OCI-LY1 (cell line): ENCODE data around the gene C11orf24.

Source experiments
- H2AFZ ChIP-seq: fragments of 200-600 bp; sonication (generic), shearing (Covaris generic); 2 replicates; pipeline ENCODE4 v1.6.0; 2014; ENCODE audit warnings: antibody characterized with exemption, mild to moderate bottlenecking, low read length
- H3F3A ChIP-seq: fragments of 200-600 bp; sonication (generic), shearing (Covaris generic); 2 replicates; pipeline ENCODE4 v1.6.0; 2014; ENCODE audit warnings: mild to moderate bottlenecking, antibody characterized with exemption, low read length, moderate library complexity; ENCODE audit not compliant: insufficient read depth
- H3K27ac ChIP-seq: fragments of 200-600 bp; sonication (generic); 2 replicates; pipeline ENCODE4 v1.5.1; 2014; ENCODE audit warnings: low read length, mixed run types, mild to moderate bottlenecking, low read depth; ENCODE audit not compliant: poor library complexity, severe bottlenecking
- H3K27me3 ChIP-seq: fragments of 200-600 bp; sonication (generic); 2 replicates; pipeline ENCODE4 v1.6.0; 2014; ENCODE audit warnings: antibody characterized with exemption, mild to moderate bottlenecking, low read length, moderate library complexity; ENCODE audit not compliant: insufficient read depth
- H3K36me3 ChIP-seq: fragments of 200-600 bp; sonication (generic); 2 replicates; pipeline ENCODE4 v1.6.1; 2014; ENCODE audit warnings: mild to moderate bottlenecking, antibody characterized with exemption, low read length, moderate library complexity, mixed read lengths; ENCODE audit not compliant: insufficient read depth
- H3K4me1 ChIP-seq: fragments of 200-600 bp; sonication (generic); 2 replicates; pipeline ENCODE4 v1.5.1; 2014; ENCODE audit warnings: mild to moderate bottlenecking, low read length, moderate library complexity; ENCODE audit not compliant: insufficient read depth, severe bottlenecking
- H3K4me2 ChIP-seq: fragments of 200-600 bp; sonication (generic), shearing (Covaris generic); 2 replicates; pipeline ENCODE4 v1.6.1; 2014; ENCODE audit warnings: low read length
- H3K4me3 ChIP-seq: fragments of 200-600 bp; sonication (generic); 2 replicates; pipeline ENCODE4 v1.5.1; 2014; ENCODE audit warnings: low read length, low read depth, mild to moderate bottlenecking, mixed read lengths; ENCODE audit not compliant: poor library complexity, severe bottlenecking
- H3K79me2 ChIP-seq: fragments of 200-600 bp; shearing (Covaris generic); 2 replicates; pipeline ENCODE4 v1.6.1; 2016; ENCODE audit warnings: mixed run types, low read length, mixed read lengths; ENCODE audit not compliant: insufficient read depth
- H3K9ac ChIP-seq: fragments of 200-600 bp; sonication (generic), shearing (Covaris generic); 2 replicates; pipeline ENCODE4 v1.6.1; 2014; ENCODE audit warnings: mild to moderate bottlenecking, low read length, mixed read lengths
- H3K9me2 ChIP-seq: fragments of 200-600 bp; sonication (generic), shearing (Covaris generic); 2 replicates; pipeline ENCODE4 v1.6.1; 2014; ENCODE audit warnings: low read depth, mild to moderate bottlenecking, low read length, mixed read lengths
- H3K9me3 ChIP-seq: fragments of 200-600 bp; shearing (Covaris generic); 2 replicates; pipeline ENCODE4 v1.6.1; 2014; ENCODE audit warnings: low read length, mixed read lengths
- H4K20me1 ChIP-seq: fragments of 200-600 bp; sonication (generic), shearing (Covaris generic); 2 replicates; pipeline ENCODE4 v1.6.0; 2016; ENCODE audit warnings: mild to moderate bottlenecking, low read length; ENCODE audit not compliant: insufficient read depth
- EZH2 ChIP-seq: fragments of 200-600 bp; sonication (generic), shearing (Covaris generic); IDR thresholded peaks from 2 replicates; pipeline ENCODE4 v1.8.0; 2017; ENCODE audit warnings: borderline replicate concordance, mixed run types, mild to moderate bottlenecking, antibody characterized with exemption, low read length, moderate library complexity, mixed read lengths
- TF ChIP-seq, protein P1 (sequence below): fragments of 200-600 bp; sonication (generic), shearing (Covaris generic); IDR thresholded peaks from 2 replicates; pipeline ENCODE4 v1.5.1; 2017; ENCODE audit warnings: mild to moderate bottlenecking, antibody characterized with exemption, low read length, moderate library complexity, mixed read lengths

The C11orf24 gene

DNA sequence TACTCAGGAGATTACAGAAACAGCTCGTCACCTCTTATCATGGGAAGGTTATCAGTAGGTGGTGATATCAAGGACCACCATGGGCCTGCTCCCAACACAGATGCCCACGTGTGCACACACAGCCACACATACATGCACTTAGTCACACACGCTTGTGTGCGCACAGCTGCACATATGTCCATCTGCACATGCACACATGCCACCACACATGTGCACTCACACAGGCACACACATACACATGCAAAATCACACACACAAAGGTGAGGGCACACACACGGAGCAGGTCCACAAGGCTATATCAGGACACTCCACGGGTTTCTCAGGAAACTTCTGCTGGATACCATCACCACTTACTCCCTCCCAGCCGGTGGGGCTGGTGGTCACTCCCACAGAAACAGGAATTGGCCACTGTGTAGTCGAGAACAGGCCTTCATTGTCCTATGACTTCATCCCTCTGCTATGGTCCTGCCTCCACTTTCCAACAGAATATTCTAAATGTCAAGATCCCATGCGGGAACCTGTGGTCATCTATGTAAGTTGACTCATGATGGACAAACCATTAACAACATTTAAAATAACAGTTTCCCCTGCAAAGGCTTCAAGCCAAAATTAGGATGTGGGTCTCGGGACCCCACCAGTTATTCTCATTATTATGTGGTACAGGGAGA lies 2.2 kb downstream of the C11orf24 start:
- Histone ChIP-seq H3K27ac (peak overlapping the region; percentile 8), H2AFZ (no peak overlapping the region), H3K4me2 (peak overlapping the region; percentile 85)

DNA sequence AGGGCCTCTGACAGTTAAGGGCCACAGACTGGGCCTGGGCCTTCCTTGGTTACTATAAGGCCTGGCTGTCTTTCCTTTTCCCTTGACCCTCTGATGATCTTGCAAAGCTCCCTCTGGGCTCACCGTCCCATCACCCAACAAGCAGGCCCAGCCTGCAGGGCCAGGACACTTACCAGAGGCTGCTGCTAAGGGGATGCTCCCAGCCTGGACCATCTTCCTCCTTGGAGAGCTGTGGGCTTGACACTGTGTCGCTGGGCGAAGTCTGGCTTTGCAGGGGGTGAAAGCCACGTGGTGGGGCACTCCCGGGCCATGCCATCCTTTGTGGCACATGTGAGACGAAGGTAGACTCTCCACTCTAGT lies 3.9 kb downstream of the C11orf24 start:
- no peaks in the 10 kb centered on the region for H4K20me1 ChIP-seq
- H3F3A ChIP-seq: peaks cover 6% of the 10 kb centered on the region; the same call in 1 of the 2 replicates
- H3K9me2 ChIP-seq: no peaks in the 10 kb centered on the region
- TF ChIP-seq, protein P1, sequence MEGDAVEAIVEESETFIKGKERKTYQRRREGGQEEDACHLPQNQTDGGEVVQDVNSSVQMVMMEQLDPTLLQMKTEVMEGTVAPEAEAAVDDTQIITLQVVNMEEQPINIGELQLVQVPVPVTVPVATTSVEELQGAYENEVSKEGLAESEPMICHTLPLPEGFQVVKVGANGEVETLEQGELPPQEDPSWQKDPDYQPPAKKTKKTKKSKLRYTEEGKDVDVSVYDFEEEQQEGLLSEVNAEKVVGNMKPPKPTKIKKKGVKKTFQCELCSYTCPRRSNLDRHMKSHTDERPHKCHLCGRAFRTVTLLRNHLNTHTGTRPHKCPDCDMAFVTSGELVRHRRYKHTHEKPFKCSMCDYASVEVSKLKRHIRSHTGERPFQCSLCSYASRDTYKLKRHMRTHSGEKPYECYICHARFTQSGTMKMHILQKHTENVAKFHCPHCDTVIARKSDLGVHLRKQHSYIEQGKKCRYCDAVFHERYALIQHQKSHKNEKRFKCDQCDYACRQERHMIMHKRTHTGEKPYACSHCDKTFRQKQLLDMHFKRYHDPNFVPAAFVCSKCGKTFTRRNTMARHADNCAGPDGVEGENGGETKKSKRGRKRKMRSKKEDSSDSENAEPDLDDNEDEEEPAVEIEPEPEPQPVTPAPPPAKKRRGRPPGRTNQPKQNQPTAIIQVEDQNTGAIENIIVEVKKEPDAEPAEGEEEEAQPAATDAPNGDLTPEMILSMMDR: no peak
- TF ChIP-seq EZH2: no peak
- H3K4me2 ChIP-seq: no peak overlapping the region
- no peaks in the 10 kb centered on the region for H3K27me3 ChIP-seq
- no peaks in the 10 kb centered on the region for H3K9me3 ChIP-seq
- H3K4me3 ChIP-seq: no peak overlapping the region
- H3K9ac ChIP-seq: no peak overlapping the region
- peaks cover 57% of the 10 kb centered on the region for H3K4me1 ChIP-seq
- H3K79me2 ChIP-seq: no peaks in the 10 kb centered on the region
- peak overlapping the region; percentile 99 for H3K27ac ChIP-seq
- H3K36me3 ChIP-seq: peaks cover 48% of the 10 kb centered on the region
- H2AFZ ChIP-seq: no peak overlapping the region

More for the DNA sequence above, 2.2 kb downstream of the C11orf24 start:
- peaks cover 64% of the 10 kb centered on the region for H3K4me1 ChIP-seq
- H3K79me2 ChIP-seq: no peaks in the 10 kb centered on the region
- H3F3A ChIP-seq: peaks cover 9% of the 10 kb centered on the region; the same call in 1 of the 2 replicates
- no peaks in the 10 kb centered on the region for H3K9me3 ChIP-seq
- no peak overlapping the region for H3K4me3 ChIP-seq
- H3K27me3 ChIP-seq: no peaks in the 10 kb centered on the region
- TF ChIP-seq, protein P1: no peak
- no peak for TF ChIP-seq EZH2
- H3K9ac ChIP-seq: no peak overlapping the region
- H3K9me2 ChIP-seq: no peaks in the 10 kb centered on the region
- H3K36me3 ChIP-seq: peaks cover 33% of the 10 kb centered on the region
- H4K20me1 ChIP-seq: no peaks in the 10 kb centered on the region

DNA sequence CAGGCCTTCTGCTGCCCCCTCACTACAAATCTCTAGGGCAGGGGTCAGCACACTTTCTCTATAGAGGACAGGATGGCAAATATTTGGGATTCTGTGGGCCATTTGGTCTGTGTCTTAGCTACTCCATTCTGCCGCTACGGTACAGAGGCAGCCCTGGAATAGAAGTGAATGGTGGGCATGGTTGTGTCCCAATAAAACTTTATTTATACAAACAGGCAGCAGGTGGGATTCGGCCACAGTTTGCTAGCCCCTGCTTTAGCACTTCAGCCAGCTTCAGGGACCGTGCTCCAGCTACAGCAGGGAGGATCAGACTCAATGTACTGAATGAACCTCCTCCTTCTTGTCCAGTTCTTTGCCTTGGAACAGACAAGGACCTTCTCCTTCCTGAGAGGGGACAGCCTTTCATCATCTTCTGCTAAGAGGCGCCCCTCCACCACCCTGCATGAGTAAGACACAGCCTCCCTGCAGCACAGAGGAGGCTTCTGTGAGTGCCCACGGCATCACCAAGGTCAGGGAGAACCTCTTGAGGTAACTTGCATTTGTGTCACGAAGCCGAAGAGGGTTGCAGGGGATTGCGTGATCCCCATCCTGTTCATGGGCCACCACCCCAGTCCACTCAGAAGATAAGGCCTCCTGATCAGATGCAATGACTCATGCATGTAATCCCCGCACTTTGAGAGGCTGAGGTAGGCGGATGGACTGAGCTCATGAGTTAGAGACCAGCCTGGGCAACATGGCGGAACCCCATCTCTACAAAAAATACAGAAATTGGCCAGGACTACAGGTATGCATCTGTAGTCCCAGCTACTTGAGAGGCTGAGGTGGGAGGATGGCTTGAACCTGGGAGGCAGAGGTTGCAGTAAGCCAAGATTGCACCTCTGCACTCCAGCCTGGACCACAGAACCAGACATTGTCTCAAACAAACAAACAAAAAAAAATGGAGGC lies 4.6 kb downstream of the C11orf24 start:
- H3K27me3 ChIP-seq: no peaks in the 10 kb centered on the region
- H4K20me1 ChIP-seq: no peaks in the 10 kb centered on the region
- TF ChIP-seq, protein P1: no peak
- TF ChIP-seq EZH2: no peak
- H3K9ac ChIP-seq: peak overlapping the region; percentile 68
- no peaks in the 10 kb centered on the region for H3K9me2 ChIP-seq
- peak overlapping the region; percentile 33 for H3K4me3 ChIP-seq
- peaks cover 51% of the 10 kb centered on the region for H3K4me1 ChIP-seq
- H2AFZ ChIP-seq: no peak overlapping the region
- H3K79me2 ChIP-seq: no peaks in the 10 kb centered on the region
- H3K4me2 ChIP-seq: peak overlapping the region; percentile 68
- H3F3A ChIP-seq: peaks cover 6% of the 10 kb centered on the region; the same call in 1 of the 2 replicates
- H3K36me3 ChIP-seq: peaks cover 54% of the 10 kb centered on the region
- H3K9me3 ChIP-seq: no peaks in the 10 kb centered on the region
- H3K27ac ChIP-seq: peak overlapping the region; percentile 99
